Gastroesophageal sphincter (tissue), 4 donors: ENCODE results near the gene PXDN. TPM values are rescaled to one million over a fixed set of nuclear protein-coding genes. Genes with fewer than 3 reads are reported as not detected.

ENCODE experiments used
- ATAC-seq: fragments of 150-250 bp; one replicate; pipeline ENCODE4 v1.9.1; 2016; ENCODE audit warnings: mild to moderate bottlenecking, moderate library complexity
- H3K27ac ChIP-seq, 4 donors: fragments of 200-600 bp; sonication (generic) in 3 of 4; 1 replicate in 3 of 4; 2 replicates in 1 of 4; pipeline ENCODE4 v1.5.1; 2016 to 2019
- H3K27me3 ChIP-seq: fragments of 200-600 bp; sonication (generic); one replicate; pipeline ENCODE4 v1.5.1; 2019
- H3K36me3 ChIP-seq, 2 donors: fragments of 200-600 bp; sonication (generic); one replicate each; pipeline ENCODE4 v1.5.1; 2019; ENCODE audit warnings: control low read depth in 1 of 2
- H3K4me1 ChIP-seq, 3 donors: fragments of 200-600 bp; sonication (generic); 1 replicate in 2 of 3; 2 replicates in 1 of 3; pipeline ENCODE4 v1.5.1; 2016 to 2019; ENCODE audit warnings: control low read depth in 2 of 3
- H3K4me3 ChIP-seq, 2 donors: fragments of 200-600 bp; sonication (generic); one replicate each; pipeline ENCODE4 v1.5.1; 2019; ENCODE audit warnings: mild to moderate bottlenecking in 1 of 2, moderate library complexity in 1 of 2
- H3K9me3 ChIP-seq, 3 donors: fragments of 200-600 bp; sonication (generic); one replicate each; pipeline ENCODE4 v1.5.1; 2017 to 2019; ENCODE audit warnings: control low read depth in 2 of 3
- EP300 ChIP-seq: sonication (generic); formaldehyde crosslinking; IDR thresholded peaks from one replicate; pipeline ENCODE4 v1.6.1; 2017; ENCODE audit warnings: antibody characterized with exemption, mild to moderate bottlenecking
- POLR2A ChIP-seq, 2 donors: fragments of 450-650 bp; IDR thresholded peaks; one replicate each; pipeline ENCODE4 v1.6.1; 2017; ENCODE audit warnings: antibody characterized with exemption in 2 of 2, mild to moderate bottlenecking in 2 of 2, moderate library complexity in 1 of 2
- POLR2AphosphoS5 ChIP-seq: sonication (generic); formaldehyde crosslinking; IDR thresholded peaks from one replicate; pipeline ENCODE4 v1.6.1; 2017; ENCODE audit warnings: antibody characterized with exemption
- WGBS, 2 donors: methylation state at CpG; one replicate each; pipeline ENCODE4 v1.1.5; 2018; ENCODE audit warnings: low coverage in 1 of 2; 5-methylcytosine and 5-hydroxymethylcytosine counted together
- total RNA-seq, 4 donors: library from RNA; depleted of rRNA; stranded (reverse); fragments of >200 nt; gene quantifications; one replicate each; pipeline ENCODE4 v1.1.0, GENCODE V29; 2016
- TF ChIP-seq, protein P1 (sequence below), 4 experiments: fragments of 200-600 bp in 2 of 4; fragments of 450-650 bp in 2 of 4; sonication (generic) in 1 of 4; IDR thresholded peaks; one replicate each; pipeline ENCODE4 v1.5.1; 2017 to 2019; ENCODE audit warnings: antibody characterized with exemption in 4 of 4, mild to moderate bottlenecking in 2 of 4, moderate library complexity in 2 of 4

Gene PXDN
- total RNA-seq, 4 donors from 2014 or later: 19.9 to 95.9 (median 60.9) TPM

DNA sequence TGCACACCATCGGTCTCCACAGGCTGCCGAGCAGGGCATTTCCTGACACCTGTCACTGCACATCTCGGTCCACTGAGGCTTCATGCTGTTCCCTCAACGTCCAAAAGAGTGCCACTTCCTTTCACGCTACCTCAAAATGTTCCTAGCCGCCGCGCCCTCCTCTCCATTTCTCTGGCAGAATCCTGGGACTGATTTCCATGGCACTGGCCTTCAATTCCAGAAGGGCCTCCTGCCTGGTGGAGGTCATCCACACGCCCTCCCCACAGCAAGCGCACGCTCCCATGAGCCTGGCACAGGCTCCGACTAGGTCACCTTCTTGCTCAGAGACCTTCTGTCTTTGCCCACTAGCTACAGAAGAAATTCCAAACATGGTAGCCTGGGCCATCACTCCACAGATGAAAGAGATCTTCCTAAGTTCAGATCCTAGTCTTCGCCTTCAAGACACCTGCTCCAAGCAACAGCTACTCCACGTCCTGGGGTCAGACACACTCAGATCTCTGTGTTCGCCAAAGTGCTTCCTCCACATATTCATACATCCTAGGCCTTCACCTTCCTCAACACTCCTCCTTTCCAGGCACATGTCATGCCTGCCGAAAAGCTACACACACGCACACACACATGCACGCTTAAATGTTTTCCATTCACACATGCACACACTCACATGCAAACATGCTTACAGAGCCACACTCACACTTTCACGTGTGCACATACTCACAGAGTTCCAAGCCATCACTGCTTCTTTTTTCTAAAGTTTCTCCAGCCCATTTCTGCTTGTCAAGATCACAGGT lies 94.0 kb downstream of the PXDN start:
- WGBS, 2 donors: 81 to 94% methylated on average over 9 to 18 of the region's 19 CpGs
- no peak for TF ChIP-seq EP300
- TF ChIP-seq POLR2A (IDR thresholded peaks at IDR 0.05): no peak
- no peak for TF ChIP-seq POLR2AphosphoS5
- TF ChIP-seq, protein P1, sequence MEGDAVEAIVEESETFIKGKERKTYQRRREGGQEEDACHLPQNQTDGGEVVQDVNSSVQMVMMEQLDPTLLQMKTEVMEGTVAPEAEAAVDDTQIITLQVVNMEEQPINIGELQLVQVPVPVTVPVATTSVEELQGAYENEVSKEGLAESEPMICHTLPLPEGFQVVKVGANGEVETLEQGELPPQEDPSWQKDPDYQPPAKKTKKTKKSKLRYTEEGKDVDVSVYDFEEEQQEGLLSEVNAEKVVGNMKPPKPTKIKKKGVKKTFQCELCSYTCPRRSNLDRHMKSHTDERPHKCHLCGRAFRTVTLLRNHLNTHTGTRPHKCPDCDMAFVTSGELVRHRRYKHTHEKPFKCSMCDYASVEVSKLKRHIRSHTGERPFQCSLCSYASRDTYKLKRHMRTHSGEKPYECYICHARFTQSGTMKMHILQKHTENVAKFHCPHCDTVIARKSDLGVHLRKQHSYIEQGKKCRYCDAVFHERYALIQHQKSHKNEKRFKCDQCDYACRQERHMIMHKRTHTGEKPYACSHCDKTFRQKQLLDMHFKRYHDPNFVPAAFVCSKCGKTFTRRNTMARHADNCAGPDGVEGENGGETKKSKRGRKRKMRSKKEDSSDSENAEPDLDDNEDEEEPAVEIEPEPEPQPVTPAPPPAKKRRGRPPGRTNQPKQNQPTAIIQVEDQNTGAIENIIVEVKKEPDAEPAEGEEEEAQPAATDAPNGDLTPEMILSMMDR (IDR thresholded peaks at IDR 0.05): no peak
- Histone ChIP-seq H3K27ac (peak overlapping the region in 2 of 4 donors; percentile 77 to 83), H3K9me3 (no peaks in the 10 kb centered on the region), H3K27me3 (no peaks in the 10 kb centered on the region), H3K4me3 (no peak overlapping the region), H3K36me3 (peaks cover 0 to 49% of the 10 kb centered on the region in 2 donors), H3K4me1 (peaks cover 0 to 54% (median 14%) of the 10 kb centered on the region in 3 donors)
- ATAC-seq: no peak

DNA sequence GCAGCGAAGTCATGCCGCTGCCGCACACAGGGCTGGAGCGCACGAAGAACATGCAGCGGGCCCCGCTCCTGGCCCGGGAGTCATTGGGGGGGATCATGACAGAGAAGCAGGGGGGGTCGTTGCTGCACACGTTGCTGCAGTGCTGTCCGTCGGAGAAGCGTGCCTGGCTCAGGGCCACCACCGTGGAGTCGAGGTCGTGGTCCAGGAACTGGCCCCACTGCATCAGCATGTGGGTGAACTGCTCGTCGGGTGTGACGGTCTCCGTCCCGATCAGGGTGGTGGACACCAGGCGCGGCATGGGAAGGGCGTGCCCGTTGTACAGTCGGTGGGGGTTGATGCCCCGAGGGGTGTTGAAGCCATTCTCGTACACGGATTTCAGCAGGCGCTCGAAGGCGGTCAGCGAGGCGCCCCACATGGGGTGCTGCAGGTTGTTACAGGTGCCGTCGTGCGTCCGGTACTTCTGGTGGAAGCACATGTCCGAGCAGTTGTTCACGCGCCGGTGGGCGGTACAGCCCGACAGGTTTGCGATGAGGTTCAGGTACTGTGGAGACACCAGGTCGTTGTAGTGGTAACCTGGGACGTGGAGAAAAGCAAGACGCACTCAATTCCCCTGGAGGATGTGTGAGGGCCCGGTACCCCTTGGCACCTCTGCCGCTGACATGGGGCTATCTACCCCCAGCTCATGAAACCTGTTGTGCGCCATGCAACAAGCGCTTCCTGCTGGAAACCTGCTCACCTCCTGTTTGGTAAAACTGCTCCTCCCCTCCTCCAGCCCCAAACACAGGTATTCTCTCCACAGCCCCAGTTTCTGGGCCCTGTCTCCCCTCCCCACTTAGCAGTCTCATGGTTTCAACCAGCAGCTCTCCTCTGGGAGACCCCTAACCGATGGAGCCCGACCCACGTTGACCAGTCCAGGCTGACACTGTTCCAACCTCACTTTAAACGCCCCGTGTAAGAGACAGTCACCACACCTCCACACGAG lies 94.9 kb downstream of the PXDN start:
- H3K9me3 ChIP-seq: no peaks in the 10 kb centered on the region
- TF ChIP-seq POLR2AphosphoS5 (no peak), EP300 (no peak), POLR2A (IDR thresholded peaks at IDR 0.05) (no peak)
- TF ChIP-seq, protein P1 (IDR thresholded peaks at IDR 0.05): no peak
- peaks cover 0 to 50% (median 14%) of the 10 kb centered on the region in 3 donors for H3K4me1 ChIP-seq
- WGBS, 2 donors: 91 to 93% methylated on average over 5 to 16 of the region's 58 CpGs
- peaks cover 0 to 52% of the 10 kb centered on the region in 2 donors for H3K36me3 ChIP-seq
- no peaks in the 10 kb centered on the region for H3K27me3 ChIP-seq
- ATAC-seq: no peak
- H3K4me3 ChIP-seq: no peak overlapping the region
- no peak overlapping the region for H3K27ac ChIP-seq

DNA sequence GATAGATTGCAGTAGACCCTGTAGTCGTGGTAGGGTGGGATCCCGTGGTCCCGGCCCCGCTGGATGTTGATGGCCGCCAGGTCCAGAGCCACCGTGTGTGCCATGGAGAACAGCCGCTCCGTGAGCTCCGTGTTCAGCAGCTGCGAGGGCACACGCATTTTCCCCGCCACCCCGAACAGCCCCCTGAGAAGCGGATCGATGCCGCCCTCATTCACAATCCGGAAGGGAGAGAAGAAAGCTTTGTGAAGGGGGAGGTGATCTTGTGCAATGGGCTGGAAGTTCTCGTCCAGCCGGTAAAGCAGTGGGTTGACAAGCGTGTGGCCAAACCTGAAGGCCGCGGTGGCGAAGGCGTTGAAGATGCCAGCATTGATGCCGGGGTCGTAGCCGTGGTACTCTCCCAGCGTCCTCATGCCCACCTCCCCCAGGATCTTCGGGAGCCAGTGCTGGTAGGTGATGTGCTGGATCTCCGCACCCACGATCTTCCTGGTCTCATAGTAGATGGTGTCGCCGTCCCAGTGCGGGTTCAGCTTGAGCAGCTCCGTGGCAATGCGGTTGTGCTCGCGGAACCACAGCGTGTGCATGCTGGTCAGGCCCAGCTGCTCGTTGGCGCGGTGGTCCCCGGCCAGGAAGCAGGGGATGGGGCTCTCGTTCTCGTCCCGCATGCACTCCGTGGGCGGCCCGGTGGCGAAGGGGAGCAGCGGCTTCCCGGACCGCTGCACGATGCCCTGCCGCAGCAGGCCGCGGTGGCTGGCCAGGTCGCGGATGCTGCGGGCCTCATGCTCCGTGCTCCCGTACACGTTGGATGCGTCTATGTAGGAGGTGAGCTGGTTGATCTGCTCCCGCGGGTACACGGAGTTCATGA lies 95.8 kb downstream of the PXDN start:
- TF ChIP-seq EP300 (no peak), POLR2A (IDR thresholded peaks at IDR 0.05) (no peak), POLR2AphosphoS5 (no peak)
- TF ChIP-seq, protein P1 (IDR thresholded peaks at IDR 0.05): no peak
- no peaks in the 10 kb centered on the region for H3K9me3 ChIP-seq
- H3K27ac ChIP-seq: no peak overlapping the region
- peaks cover 0 to 40% (median 14%) of the 10 kb centered on the region in 3 donors for H3K4me1 ChIP-seq
- H3K36me3 ChIP-seq: peaks cover 0 to 60% of the 10 kb centered on the region in 2 donors
- no peaks in the 10 kb centered on the region for H3K27me3 ChIP-seq
- ATAC-seq: no peak
- H3K4me3 ChIP-seq: no peak overlapping the region
- whole genome bisulfite sequencing, 2 donors: no CpG with 5 or more reads among the region's 67 CpGs

DNA sequence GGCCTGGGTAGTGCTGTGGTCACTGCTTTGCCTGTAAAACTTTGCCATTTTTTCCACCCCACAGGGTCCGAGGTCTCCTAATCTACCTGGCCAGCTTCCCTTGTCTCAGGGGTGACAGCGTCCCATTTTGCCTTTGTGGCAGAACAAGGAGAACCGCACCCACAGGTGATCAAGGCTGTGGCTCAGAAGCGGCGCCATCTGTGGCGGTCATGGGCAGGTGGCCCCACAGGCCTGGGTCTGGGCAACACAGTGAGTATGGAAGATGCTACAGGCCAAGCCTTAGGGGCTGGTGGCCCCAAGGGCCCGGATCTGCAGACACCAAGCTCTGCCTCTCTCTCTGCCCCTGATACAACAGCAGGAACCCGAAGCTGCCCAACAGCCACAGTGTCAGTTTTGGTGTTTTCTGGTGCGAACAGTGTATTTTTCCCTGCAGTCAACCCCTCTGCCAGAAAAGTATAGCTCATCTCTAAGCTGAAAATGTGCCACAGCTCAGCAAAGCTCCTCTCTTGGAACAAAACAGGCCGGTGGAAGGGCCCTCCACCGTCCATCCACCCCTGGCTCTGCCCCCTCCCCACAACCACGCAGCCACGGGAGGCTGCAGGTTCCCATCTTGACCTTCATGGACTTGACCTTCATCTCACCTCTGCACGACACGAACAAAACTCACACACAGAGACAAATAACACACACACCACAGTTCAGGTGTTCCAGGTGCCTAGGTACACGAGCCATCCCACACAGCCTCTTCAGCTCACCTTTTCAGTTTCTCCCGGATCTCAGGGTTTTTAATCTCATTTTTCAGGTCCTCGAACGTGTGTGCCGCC lies 96.7 kb downstream of the PXDN start:
- H3K9me3 ChIP-seq: no peaks in the 10 kb centered on the region
- H3K4me3 ChIP-seq: no peak overlapping the region
- no peak for TF ChIP-seq EP300
- no peak for TF ChIP-seq POLR2A (IDR thresholded peaks at IDR 0.05)
- TF ChIP-seq, protein P1 (IDR thresholded peaks at IDR 0.05): no peak
- no peak for TF ChIP-seq POLR2AphosphoS5
- H3K27ac ChIP-seq: no peak overlapping the region
- H3K27me3 ChIP-seq: no peaks in the 10 kb centered on the region
- H3K4me1 ChIP-seq: peaks cover 0 to 40% (median 7%) of the 10 kb centered on the region in 3 donors
- peaks cover 0 to 69% of the 10 kb centered on the region in 2 donors for H3K36me3 ChIP-seq
- 70 to 100% methylated on average over 1 to 4 of the region's 20 CpGs for WGBS, 2 donors
- no peak for ATAC-seq
